GM19397 (cell line): ENCODE measurements around the gene ZNF764.
"Not testable (repeated sequence)": the region's sequence is repeated elsewhere in the genome, so short reads cannot be mapped to it uniquely, and the experiment has no call there.

Source experiments
- ATAC-seq: cut with Tn5 transposase; IDR thresholded peaks from one replicate; pipeline ENCODE4 v1.9.1; 2021; ENCODE audit warnings: mild to moderate bottlenecking, moderate library complexity; ENCODE audit not compliant: unreplicated experiment

Gene ZNF764

GRCh38 chr16:30551781-30552180 is 6.4 kb downstream of the ZNF764 start:
- no peak for ATAC-seq

GRCh38 chr16:30548416-30549253 is 9.5 kb downstream of the ZNF764 start:
- no peak for ATAC-seq

- ATAC-seq = no peak
These were observed 12.1 kb downstream of the ZNF764 start for GRCh38 chr16:30546115-30546514.

- ATAC-seq = no peak
These were observed 15.1 kb downstream of the ZNF764 start for GRCh38 chr16:30543067-30543466.

GRCh38 chr16:30541502-30542329 is 16.5 kb downstream of the ZNF764 start:
- ATAC-seq = no peak

GRCh38 chr16:30540916-30541464 is 17.2 kb downstream of the ZNF764 start:
- not testable (repeated sequence) for ATAC-seq

GRCh38 chr16:30539986-30540526 is 18.1 kb downstream of the ZNF764 start:
- not testable (repeated sequence) for ATAC-seq

GRCh38 chr16:30539000-30539964 is 18.9 kb downstream of the ZNF764 start:
- ATAC-seq = no peak

GRCh38 chr16:30536391-30537024 is 21.7 kb downstream of the ZNF764 start:
- ATAC-seq = not testable (repeated sequence)

GRCh38 chr16:30535777-30536190 is 22.4 kb downstream of the ZNF764 start:
- ATAC-seq = no peak

- peak; percentile 13 for ATAC-seq
These were observed 22.9 kb downstream of the ZNF764 start for GRCh38 chr16:30535106-30535776.

GRCh38 chr16:30534368-30535105 is 23.6 kb downstream of the ZNF764 start, which contains the start of gene ZNF747:
Gene ZNF747, minus strand, starts transcription at chr16:30534858. Its CDS starts 179 bp downstream, at chr16:30534679.
- ATAC-seq = peak; percentile 59

- ATAC-seq = peak; percentile 13
These were observed 24.3 kb downstream of the ZNF764 start for GRCh38 chr16:30533748-30534367.

- no peak for ATAC-seq
These were observed 25.0 kb downstream of the ZNF764 start for GRCh38 chr16:30533146-30533522.

- ATAC-seq = no peak
These were observed 25.7 kb downstream of the ZNF764 start for GRCh38 chr16:30532285-30533145.

- ATAC-seq = no peak
These were observed 27.8 kb downstream of the ZNF764 start for GRCh38 chr16:30530163-30531037.
